GM12878 (cell line): ENCODE measurements around the gene TSHB. TPM values are rescaled to one million over a fixed set of nuclear protein-coding genes. Genes with fewer than 3 reads are reported as not detected.
A peak's percentile ranks its signal among the peaks of the same experiment; 100 is the strongest.

Experiments
- ATAC-seq: fragments of 200-7000 bp; cut with Tn5 transposase; 3 replicates; pipeline ENCODE4 v1.9.1; 2020; ENCODE audit warnings: mild to moderate bottlenecking, moderate library complexity
- BruUV-seq: library from RNA; stranded (reverse); fragments of 400-500 nt; replicated peaks from 2 replicates; lab custom pipeline; 2021; lab: Mats Ljungman, UMichigan
- CTCF ChIA-PET: fragments of 300-600 bp; sonication (Branson Sonifier 250); formaldehyde crosslinking; extraction: SDS; loops from one replicate; lab custom pipeline; 2021; ENCODE audit warnings: inconsistent platforms; lab: Yijun Ruan, JAX
- POLR2A ChIA-PET: fragments of 350-600 bp; formaldehyde crosslinking; extraction: SDS; loops from one replicate; lab custom pipeline; 2021; ENCODE audit warnings: inconsistent platforms; lab: Charles Lee
- RAD21 ChIA-PET: fragments of 300-600 bp; sonication (Branson Sonifier 250); formaldehyde crosslinking; loops from one replicate; lab custom pipeline; 2023; ENCODE audit warnings: antibody characterized with exemption; ENCODE audit not compliant: unreplicated experiment; lab: Charles Lee
- SMC1A ChIA-PET: fragments of 300-600 bp; sonication (Branson Sonifier 250); formaldehyde crosslinking; loops from one replicate; lab custom pipeline; 2023; ENCODE audit not compliant: unreplicated experiment, uncharacterized antibody; lab: Charles Lee
- DNase-seq: peaks from one replicate; pipeline ENCODE4 v3.0.0-alpha.2; 2011; ENCODE audit warnings: low read depth, low spot score
- FAIRE-seq: peaks from 3 replicates; lab custom pipeline; 2011; peaks lifted over from hg19 to GRCh38; lab: Jason Lieb, UNC
- H2AFZ ChIP-seq: 2 replicates; pipeline ENCODE4 v1.6.0; 2011; ENCODE audit warnings: low read depth, low read length, control low read depth; ENCODE audit not compliant: control insufficient read depth
- H3K27ac ChIP-seq: 2 replicates; pipeline ENCODE4 v1.5.1; 2011; ENCODE audit warnings: control low read depth; ENCODE audit not compliant: control insufficient read depth, insufficient read depth
- H3K27me3 ChIP-seq, 2 experiments: replicated peaks in 1 of 2; 2 replicates each; pipeline versions ENCODE4 v1.6.0 to v1.6.1; 2011; ENCODE audit warnings: low read length in 1 of 2; ENCODE audit not compliant: control insufficient read depth in 2 of 2, insufficient read depth in 2 of 2
- H3K36me3 ChIP-seq, 2 experiments: 2 replicates each; pipeline ENCODE4 v1.5.1; 2011; ENCODE audit warnings: low read length in 1 of 2; ENCODE audit not compliant: control insufficient read depth in 2 of 2, insufficient read depth in 2 of 2
- H3K4me1 ChIP-seq: 2 replicates; pipeline ENCODE4 v1.6.1; 2011; ENCODE audit warnings: mild to moderate bottlenecking, low read length, moderate library complexity, mixed read lengths; ENCODE audit not compliant: control insufficient read depth, insufficient read depth
- H3K4me2 ChIP-seq: 2 replicates; pipeline ENCODE4 v1.6.0; 2011; ENCODE audit warnings: control low read depth; ENCODE audit not compliant: control insufficient read depth, insufficient read depth
- H3K4me3 ChIP-seq: fragments of 200-600 bp; sonication (generic); 2 replicates; pipeline ENCODE4 v1.5.1; 2016
- H3K79me2 ChIP-seq: 2 replicates; pipeline ENCODE4 v1.6.0; 2011; ENCODE audit warnings: low read length; ENCODE audit not compliant: control insufficient read depth, insufficient read depth
- H3K9ac ChIP-seq: 2 replicates; pipeline ENCODE4 v1.8.0; 2011; ENCODE audit warnings: low read length, control low read depth, mixed read lengths; ENCODE audit not compliant: control insufficient read depth, insufficient read depth
- H3K9me3 ChIP-seq: replicated peaks from 3 replicates; pipeline ENCODE4 v1.5.1; 2011; ENCODE audit warnings: mild to moderate bottlenecking, low read length; ENCODE audit not compliant: control insufficient read depth, insufficient read depth
- H4K20me1 ChIP-seq: 2 replicates; pipeline ENCODE4 v1.6.0; 2011; ENCODE audit not compliant: control insufficient read depth, insufficient read depth
- NR2F1 ChIP-seq: fragments of 450-650 bp; conservative IDR thresholded peaks from 2 replicates; pipeline ENCODE4 v1.6.1; 2017; ENCODE audit warnings: mild to moderate bottlenecking
- ZNF24 ChIP-seq: fragments of 450-650 bp; IDR thresholded peaks from 2 replicates; pipeline ENCODE4 v1.6.1; 2017; ENCODE audit warnings: antibody characterized with exemption, mild to moderate bottlenecking
- WGBS: methylation state at CpG from one replicate; pipeline ENCODE4 v1.1.6; 2016; ENCODE audit warnings: low lambda C conversion rate; ENCODE audit not compliant: insufficient replicate concordance, insufficient coverage; ENCODE audit errors: missing lambda C conversion rate; 5-methylcytosine and 5-hydroxymethylcytosine counted together
- in situ Hi-C: fragments of 300-500 bp; cut with MboI; formaldehyde crosslinking; loops from 9 replicates; pipeline ENCODE4 v1.14.3; 2018; ENCODE audit warnings: mixed read lengths
- intact Hi-C: fragments of 100-400 bp; cut with micrococcal nuclease; formaldehyde crosslinking; loops from one replicate; pipeline ENCODE4 v1.14.2; 2022; ENCODE audit not compliant: unreplicated experiment
- polyA plus RNA-seq, 11 experiments: library from polyadenylated mRNA; depleted of rRNA in 4 of 11; unstranded in 6 of 11; stranded (reverse) in 5 of 11; fragments of >200 nt; fragmentation: Nextera tagmentation in 4 of 11; fragmentation: Illumina TruSeq in 1 of 11; extraction: Ambion mirVana in 4 of 11; extraction: Trizol in 1 of 11; gene quantifications; 1 replicate in 1 of 11; 2 replicates in 10 of 11; pipeline versions ENCODE4 v1.2.1 to v1.2.3, GENCODE V29; 2011 to 2016; ENCODE audit warnings: inconsistent platforms in 2 of 11, missing spikeins in 2 of 11, low read depth in 1 of 11
- total RNA-seq, 4 experiments: library from RNA; depleted of rRNA in 3 of 4; stranded (reverse); fragments of >200 nt in 3 of 4; fragmentation: Illumina TruSeq in 1 of 4; extraction: Trizol in 1 of 4; gene quantifications; 2 replicates each; pipeline versions ENCODE4 v1.2.1 to v1.2.3, GENCODE V29; 2013 to 2021
- TF ChIP-seq, protein P1 (sequence below): IDR thresholded peaks from 2 replicates; pipeline ENCODE4 v1.6.1; 2012; ENCODE audit warnings: mild to moderate bottlenecking, low read depth, low read length

Gene TSHB
- total and polyA plus RNA-seq, 10 of the 15 experiments (the other 5 are each of a cell fraction or from before 2014, with no cell fraction given), result not detected

DNA sequence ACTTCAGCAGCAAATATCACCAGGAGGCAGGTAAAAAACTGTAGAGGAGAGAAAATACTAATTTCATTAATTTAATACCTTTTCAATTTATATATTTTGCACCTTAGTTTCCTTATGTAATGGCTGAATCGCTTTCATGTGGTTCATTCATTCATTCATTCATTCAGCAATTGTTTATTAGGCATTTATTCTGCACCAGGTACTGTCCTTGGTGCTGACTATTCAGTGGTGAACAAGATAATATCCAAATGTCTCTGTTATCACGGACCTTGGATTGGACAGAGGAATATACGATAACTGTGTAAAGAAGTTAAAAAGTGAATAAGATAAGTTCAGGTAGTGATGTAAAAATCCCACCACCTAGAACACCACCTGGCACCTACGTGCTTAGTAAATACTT is 30.9 kb downstream of the TSHB start:
- FAIRE-seq, result no peak

More for the DNA sequence above, 30.9 kb downstream of the TSHB start:
- no peak for DNase-seq
- Histone ChIP-seq H3K4me2 (no peak overlapping the region), H4K20me1 (no peaks in the 10 kb centered on the region), H3K27me3 (no peaks in the 10 kb centered on the region; a peak in 1 of 4 replicates), H3K79me2 (no peaks in the 10 kb centered on the region), H2AFZ (no peak overlapping the region), H3K9ac (no peak overlapping the region), H3K27ac (no peak overlapping the region), H3K36me3 (no peaks in the 10 kb centered on the region), H3K4me1 (no peaks in the 10 kb centered on the region), H3K9me3 (no peaks in the 10 kb centered on the region), H3K4me3 (no peak overlapping the region)
- WGBS, result 25% methylated on average over 4 of the region's 4 CpGs
- no TSS peak for BruUV-seq
- TF ChIP-seq ZNF24, result peak; percentile 96
- TF ChIP-seq NR2F1, result no peak
- TF ChIP-seq, protein P1, sequence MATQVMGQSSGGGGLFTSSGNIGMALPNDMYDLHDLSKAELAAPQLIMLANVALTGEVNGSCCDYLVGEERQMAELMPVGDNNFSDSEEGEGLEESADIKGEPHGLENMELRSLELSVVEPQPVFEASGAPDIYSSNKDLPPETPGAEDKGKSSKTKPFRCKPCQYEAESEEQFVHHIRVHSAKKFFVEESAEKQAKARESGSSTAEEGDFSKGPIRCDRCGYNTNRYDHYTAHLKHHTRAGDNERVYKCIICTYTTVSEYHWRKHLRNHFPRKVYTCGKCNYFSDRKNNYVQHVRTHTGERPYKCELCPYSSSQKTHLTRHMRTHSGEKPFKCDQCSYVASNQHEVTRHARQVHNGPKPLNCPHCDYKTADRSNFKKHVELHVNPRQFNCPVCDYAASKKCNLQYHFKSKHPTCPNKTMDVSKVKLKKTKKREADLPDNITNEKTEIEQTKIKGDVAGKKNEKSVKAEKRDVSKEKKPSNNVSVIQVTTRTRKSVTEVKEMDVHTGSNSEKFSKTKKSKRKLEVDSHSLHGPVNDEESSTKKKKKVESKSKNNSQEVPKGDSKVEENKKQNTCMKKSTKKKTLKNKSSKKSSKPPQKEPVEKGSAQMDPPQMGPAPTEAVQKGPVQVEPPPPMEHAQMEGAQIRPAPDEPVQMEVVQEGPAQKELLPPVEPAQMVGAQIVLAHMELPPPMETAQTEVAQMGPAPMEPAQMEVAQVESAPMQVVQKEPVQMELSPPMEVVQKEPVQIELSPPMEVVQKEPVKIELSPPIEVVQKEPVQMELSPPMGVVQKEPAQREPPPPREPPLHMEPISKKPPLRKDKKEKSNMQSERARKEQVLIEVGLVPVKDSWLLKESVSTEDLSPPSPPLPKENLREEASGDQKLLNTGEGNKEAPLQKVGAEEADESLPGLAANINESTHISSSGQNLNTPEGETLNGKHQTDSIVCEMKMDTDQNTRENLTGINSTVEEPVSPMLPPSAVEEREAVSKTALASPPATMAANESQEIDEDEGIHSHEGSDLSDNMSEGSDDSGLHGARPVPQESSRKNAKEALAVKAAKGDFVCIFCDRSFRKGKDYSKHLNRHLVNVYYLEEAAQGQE, result peak; percentile 55; the same call in 1 of the 2 replicates
- POLR2A ChIA-PET, result no interaction called here
- SMC1A ChIA-PET, result no interaction called here
- no peak for ATAC-seq
- RAD21 ChIA-PET, result no interaction called here
- in situ Hi-C loops, result no loop called here
- CTCF ChIA-PET, result no interaction called here
- intact Hi-C loops, result no loop called here
